PC-3 (cell line): ENCODE results near the gene CEP68. TPM values are rescaled to one million over a fixed set of nuclear protein-coding genes. Genes with fewer than 3 reads are reported as not detected.
A peak's percentile ranks its signal among the peaks of the same experiment; 100 is the strongest.

Experiments
- ATAC-seq: fragments of 200-7000 bp; cut with Tn5 transposase; 2 replicates; pipeline ENCODE4 v1.9.1; 2020; ENCODE audit warnings: mild to moderate bottlenecking, moderate library complexity
- BruUV-seq: library from RNA; stranded (reverse); fragments of 400-500 nt; replicated peaks from 2 replicates; lab custom pipeline; 2021; lab: Mats Ljungman, UMichigan
- CTCF ChIA-PET: fragments of 300-600 bp; sonication (Branson Sonifier 250); formaldehyde crosslinking; loops from one replicate; lab custom pipeline; 2022; ENCODE audit warnings: antibody characterized with exemption; lab: Charles Lee
- POLR2A ChIA-PET: fragments of 300-600 bp; sonication (Branson Sonifier 250); formaldehyde crosslinking; loops from one replicate; lab custom pipeline; 2022; ENCODE audit warnings: antibody characterized with exemption; ENCODE audit not compliant: unreplicated experiment; lab: Charles Lee
- DNase-seq: peaks from one replicate; pipeline ENCODE4 v3.0.0-alpha.2; 2015
- H2AFZ ChIP-seq: fragments of 300-600 bp; sonication (generic); 2 replicates; pipeline ENCODE4 v1.6.0; 2016; ENCODE audit warnings: antibody characterized with exemption, low read length
- H3F3A ChIP-seq: fragments of 300-600 bp; sonication (generic); one replicate; pipeline ENCODE4 v1.6.0; 2017; ENCODE audit warnings: antibody characterized with exemption, low read length, control low read depth, mild to moderate bottlenecking; ENCODE audit not compliant: unreplicated experiment
- H3K27ac ChIP-seq: fragments of 300-600 bp; sonication (generic); 2 replicates; pipeline ENCODE4 v1.5.1; 2016; ENCODE audit warnings: mild to moderate bottlenecking, low read length
- H3K27me3 ChIP-seq: fragments of 300-600 bp; sonication (generic); 2 replicates; pipeline ENCODE4 v1.6.1; 2016; ENCODE audit warnings: low read length, mixed read lengths
- H3K36me3 ChIP-seq: fragments of 300-600 bp; sonication (generic); 2 replicates; pipeline ENCODE4 v1.6.1; 2016; ENCODE audit warnings: low read depth, mixed run types, low read length, mixed read lengths
- H3K4me1 ChIP-seq: fragments of 300-600 bp; sonication (generic); 2 replicates; pipeline ENCODE4 v1.5.1; 2016; ENCODE audit warnings: low read length; ENCODE audit not compliant: insufficient read depth
- H3K4me2 ChIP-seq: fragments of 300-600 bp; sonication (generic); 2 replicates; pipeline ENCODE4 v1.6.0; 2016; ENCODE audit warnings: low read length
- H3K4me3 ChIP-seq: fragments of 300-600 bp; sonication (generic); 2 replicates; pipeline ENCODE4 v1.5.1; 2016; ENCODE audit warnings: mild to moderate bottlenecking, low read length, mixed read lengths
- H3K79me2 ChIP-seq: fragments of 300-600 bp; sonication (generic); 2 replicates; pipeline ENCODE4 v1.6.1; 2017; ENCODE audit warnings: low read length, mixed read lengths
- H3K9ac ChIP-seq: fragments of 300-600 bp; sonication (generic); 2 replicates; pipeline ENCODE4 v1.6.0; 2016; ENCODE audit warnings: mild to moderate bottlenecking, low read length
- H3K9me2 ChIP-seq: fragments of 300-600 bp; sonication (generic); replicated peaks from 2 replicates; pipeline ENCODE4 v1.6.1; 2016; ENCODE audit warnings: mixed run types, low read length, mixed read lengths
- H3K9me3 ChIP-seq: fragments of 300-600 bp; sonication (generic); 2 replicates; pipeline ENCODE4 v1.6.1; 2016; ENCODE audit warnings: low read length, mixed read lengths
- H4K20me1 ChIP-seq: fragments of 300-600 bp; sonication (generic); 2 replicates; pipeline ENCODE4 v1.6.1; 2016; ENCODE audit warnings: low read length, mixed read lengths
- EZH2 ChIP-seq: fragments of 300-600 bp; sonication (generic); IDR thresholded peaks from one replicate; pipeline ENCODE4 v1.6.1; 2017; ENCODE audit warnings: antibody characterized with exemption, mild to moderate bottlenecking, low read length; ENCODE audit not compliant: unreplicated experiment
- EZH2phosphoT487 ChIP-seq: fragments of 300-600 bp; sonication (generic); IDR thresholded peaks from 2 replicates; pipeline ENCODE4 v1.6.1; 2018; ENCODE audit warnings: mild to moderate bottlenecking, antibody characterized with exemption, low read length, borderline replicate concordance
- intact Hi-C: fragments of 100-400 bp; cut with micrococcal nuclease; formaldehyde crosslinking; loops from 2 replicates; pipeline ENCODE4 v1.9.0; 2023
- total RNA-seq: library from RNA; depleted of rRNA; stranded (reverse); fragments of >200 nt; gene quantifications from 2 replicates; pipeline ENCODE4 v1.2.3, GENCODE V29; 2014
- TF ChIP-seq, protein P1 (sequence below): fragments of 300-600 bp; sonication (generic); conservative IDR thresholded peaks from 2 replicates; pipeline ENCODE4 v1.5.1; 2017; ENCODE audit warnings: antibody characterized with exemption, low read depth, mild to moderate bottlenecking, low read length

The CEP68 gene
- total RNA-seq, 1 experiment from 2014 or later = 3.4 TPM

DNA sequence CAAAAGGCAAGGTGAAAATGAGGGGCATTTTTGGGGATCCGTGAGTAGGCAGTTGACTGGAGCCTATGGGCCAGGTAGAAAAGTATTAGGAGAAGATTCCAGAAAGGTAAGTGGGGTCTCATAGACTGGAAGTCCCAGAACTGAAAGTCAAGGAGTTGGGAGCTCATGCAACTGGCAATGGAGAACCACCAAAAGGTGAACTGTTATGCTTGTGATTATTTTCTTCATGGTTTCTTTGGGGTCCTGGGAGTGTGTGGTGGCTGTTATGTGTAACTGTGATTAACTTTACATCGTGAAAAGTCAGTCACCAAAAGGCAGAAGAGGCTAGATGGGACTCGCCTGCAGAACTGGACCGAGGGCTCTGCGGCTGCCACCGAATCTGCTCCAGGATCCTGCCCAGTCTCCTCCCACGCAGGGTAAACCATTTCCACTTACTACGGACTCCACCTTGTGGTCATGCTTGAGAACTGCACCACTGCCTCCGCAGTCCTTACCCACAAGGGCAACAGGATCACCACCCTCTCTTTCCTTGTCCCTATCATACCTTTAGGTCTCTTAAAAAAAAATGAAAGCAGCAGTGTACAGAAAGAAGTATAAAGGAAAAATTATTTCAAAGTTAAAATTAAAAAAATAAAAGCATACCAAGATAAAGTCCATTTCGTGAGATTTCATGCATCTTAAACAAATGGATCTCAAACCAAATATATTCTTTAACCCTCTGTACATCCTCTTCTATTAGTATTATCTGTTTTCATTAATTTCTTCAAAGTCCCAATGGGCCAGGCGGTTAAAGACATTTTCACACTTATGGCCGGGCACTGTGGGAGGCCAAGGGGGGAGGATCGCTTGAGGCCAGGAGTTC, 15.6 kb upstream of the CEP68 start:
- DNase-seq (peak; percentile 90), ATAC-seq (peak; percentile 100)
- intact Hi-C loops = loop anchor here (1.0 to 2.0 kb wide), 2 partner anchors 46 to 123 kb away; no protein-coding TSS in a partner anchor
- Histone ChIP-seq H3K79me2 (no peaks in the 10 kb centered on the region), H3K27ac (no peak overlapping the region), H3K9ac (no peak overlapping the region), H2AFZ (peak overlapping the region; percentile 34; the same call in 1 of the 2 replicates), H3K9me2 (no peaks in the 10 kb centered on the region), H3K4me2 (peak overlapping the region; percentile 58), H3K4me3 (peak overlapping the region; percentile 11; the same call in 1 of the 2 replicates), H4K20me1 (no peaks in the 10 kb centered on the region), H3K27me3 (no peaks in the 10 kb centered on the region), H3K9me3 (peaks cover 7% of the 10 kb centered on the region; the same call in 1 of the 2 replicates), H3F3A (no peaks in the 10 kb centered on the region), H3K36me3 (peaks cover 10% of the 10 kb centered on the region; the same call in 1 of the 2 replicates), H3K4me1 (no peaks in the 10 kb centered on the region)
- TF ChIP-seq, protein P1, sequence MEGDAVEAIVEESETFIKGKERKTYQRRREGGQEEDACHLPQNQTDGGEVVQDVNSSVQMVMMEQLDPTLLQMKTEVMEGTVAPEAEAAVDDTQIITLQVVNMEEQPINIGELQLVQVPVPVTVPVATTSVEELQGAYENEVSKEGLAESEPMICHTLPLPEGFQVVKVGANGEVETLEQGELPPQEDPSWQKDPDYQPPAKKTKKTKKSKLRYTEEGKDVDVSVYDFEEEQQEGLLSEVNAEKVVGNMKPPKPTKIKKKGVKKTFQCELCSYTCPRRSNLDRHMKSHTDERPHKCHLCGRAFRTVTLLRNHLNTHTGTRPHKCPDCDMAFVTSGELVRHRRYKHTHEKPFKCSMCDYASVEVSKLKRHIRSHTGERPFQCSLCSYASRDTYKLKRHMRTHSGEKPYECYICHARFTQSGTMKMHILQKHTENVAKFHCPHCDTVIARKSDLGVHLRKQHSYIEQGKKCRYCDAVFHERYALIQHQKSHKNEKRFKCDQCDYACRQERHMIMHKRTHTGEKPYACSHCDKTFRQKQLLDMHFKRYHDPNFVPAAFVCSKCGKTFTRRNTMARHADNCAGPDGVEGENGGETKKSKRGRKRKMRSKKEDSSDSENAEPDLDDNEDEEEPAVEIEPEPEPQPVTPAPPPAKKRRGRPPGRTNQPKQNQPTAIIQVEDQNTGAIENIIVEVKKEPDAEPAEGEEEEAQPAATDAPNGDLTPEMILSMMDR = peak; percentile 92
- no peak for TF ChIP-seq EZH2phosphoT487
- BruUV-seq = no TSS peak
- ChIA-PET CTCF (interaction anchor here (0.6 to 1.3 kb wide), 2 partner anchors 78 to 123 kb away, joined by 3 to 10 read pairs; no protein-coding TSS in a partner anchor), POLR2A (no interaction called here)

DNA sequence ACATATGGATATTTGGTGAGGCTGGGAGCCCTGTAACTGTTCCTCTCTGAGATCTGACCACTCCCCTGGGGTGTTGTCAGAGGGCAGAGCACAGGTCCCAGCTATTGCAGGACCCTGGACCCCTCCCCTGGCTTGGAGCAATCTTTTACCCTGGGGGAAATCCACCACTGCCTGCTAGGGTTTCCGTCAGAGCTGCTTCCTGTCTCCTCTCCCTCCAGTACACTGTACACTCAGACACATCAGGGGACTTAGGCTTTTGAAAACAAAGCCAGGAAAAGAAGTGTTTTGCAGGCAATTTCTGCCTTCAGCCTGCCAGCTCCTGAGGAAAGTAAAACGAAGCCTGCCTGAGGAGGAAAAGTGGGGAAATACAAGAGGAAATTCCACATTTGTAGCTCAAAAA, 13.2 kb upstream of the CEP68 start:
- H3K4me3 ChIP-seq = no peak overlapping the region
- no peaks in the 10 kb centered on the region for H3F3A ChIP-seq
- CTCF ChIA-PET = no interaction called here
- no peaks in the 10 kb centered on the region for H3K9me2 ChIP-seq
- ATAC-seq (no peak), DNase-seq (no peak)
- H4K20me1 ChIP-seq = no peaks in the 10 kb centered on the region
- peaks cover 7% of the 10 kb centered on the region; the same call in 1 of the 2 replicates for H3K9me3 ChIP-seq
- no peaks in the 10 kb centered on the region for H3K4me1 ChIP-seq
- H3K9ac ChIP-seq = no peak overlapping the region
- H3K36me3 ChIP-seq = peaks cover 10% of the 10 kb centered on the region; the same call in 1 of the 2 replicates
- intact Hi-C loops = no loop called here
- no peak overlapping the region for H3K4me2 ChIP-seq
- no peak overlapping the region for H2AFZ ChIP-seq
- TF ChIP-seq EZH2 (no peak), EZH2phosphoT487 (no peak)
- TF ChIP-seq, protein P1 = no peak
- POLR2A ChIA-PET = no interaction called here
- BruUV-seq = no TSS peak
- H3K27ac ChIP-seq = no peak overlapping the region
- H3K79me2 ChIP-seq = no peaks in the 10 kb centered on the region
- H3K27me3 ChIP-seq = no peaks in the 10 kb centered on the region
